ENCODE data around the gene SNX13. TPM values are rescaled to one million over a fixed set of nuclear protein-coding genes. Genes with fewer than 3 reads are reported as not detected.
"Not testable (repeated sequence)": the region's sequence is repeated elsewhere in the genome, so short reads cannot be mapped to it uniquely, and the experiment has no call there.

SNX13 gene
- polyA plus RNA-seq, 2 of the 4 experiments (the other 2 are of a cell fraction): 13.1 to 31.6 TPM

DNA sequence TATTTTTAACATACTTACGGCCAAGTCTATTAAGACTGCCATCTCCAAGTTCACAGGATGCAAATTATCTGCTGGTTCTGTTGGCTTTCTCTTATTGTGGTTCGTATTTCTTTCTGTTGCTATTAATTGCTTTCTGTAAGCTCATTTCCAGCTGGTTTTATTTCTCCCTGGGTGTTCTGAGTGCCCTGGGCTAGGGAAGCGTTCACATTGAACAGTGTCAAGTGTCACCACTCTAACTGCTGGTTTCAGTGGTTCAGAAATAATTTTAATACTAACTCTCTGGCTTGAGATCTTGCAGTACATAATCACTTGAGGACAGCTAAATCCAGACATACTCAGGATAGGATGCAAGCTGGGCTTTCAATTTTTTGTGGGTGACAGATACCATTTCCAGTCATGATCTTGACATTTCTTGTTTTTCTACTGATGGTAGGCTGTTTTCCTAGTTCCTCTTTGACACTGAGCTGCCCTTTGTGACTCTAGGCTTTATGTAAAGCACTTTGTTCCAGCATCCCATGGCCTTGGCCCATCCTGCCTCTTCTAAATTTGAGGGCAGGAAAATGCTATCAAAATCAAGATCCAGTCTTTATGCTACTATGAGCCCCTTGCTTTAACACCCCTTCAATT, 117.6 kb downstream of the SNX13 start:
- no peak overlapping the region for H3K4me3 ChIP-seq
- FAIRE-seq: no peak
- no peak for ATAC-seq
- no peak overlapping the region for H3K27ac ChIP-seq
- H3K4me1 ChIP-seq: no peaks in the 10 kb centered on the region
- POLR2A ChIA-PET: no interaction called here
- CTCF ChIA-PET: interaction anchor here (1.0 kb wide), 1 partner anchor 53 kb away, joined by 4 read pairs; no protein-coding TSS in a partner anchor
- no peak overlapping the region for H3K4me2 ChIP-seq
- TF ChIP-seq KDM1A (IDR thresholded peaks at IDR 0.05; ENCODE audit: low read depth) (no peak), POLR2A (IDR thresholded peaks at IDR 0.05; ENCODE audit: low read length) (no peak), FOXS1 (CRISPR knock-in tag; IDR thresholded peaks at IDR 0.05) (no peak)
- no peak for DNase-seq (ENCODE audit: low read depth in 1 of 2, low spot score in 1 of 2)
- WGBS (ENCODE audit: missing lambda C conversion rate): 92% methylated on average over 3 of the region's 3 CpGs
- no peaks in the 10 kb centered on the region for H3K9me3 ChIP-seq

GRCh38 chr7:17816903-17817302, 123.4 kb downstream of the SNX13 start:
- ChIA-PET CTCF (interaction anchor here (0.8 kb wide), 1 partner anchor 110 kb away, joined by 3 read pairs; no protein-coding TSS in a partner anchor), POLR2A (no interaction called here)
- Histone ChIP-seq H3K4me3 (no peak overlapping the region), H3K4me1 (peaks cover 6% of the 10 kb centered on the region; the same call in 1 of the 3 replicates), H3K27ac (no peak overlapping the region), H3K9me3 (no peaks in the 10 kb centered on the region), H3K4me2 (no peak overlapping the region)
- TF ChIP-seq MAFK (IDR thresholded peaks at IDR 0.05; ENCODE audit: partially characterized antibody) (peak; percentile 23), HOXB13 (CRISPR knock-in tag; IDR thresholded peaks at IDR 0.05; ENCODE audit: low read depth) (no peak)
- WGBS (ENCODE audit: missing lambda C conversion rate): 92% methylated on average over 3 of the region's 3 CpGs
- FAIRE-seq (no peak), DNase-seq (ENCODE audit: low read depth in 1 of 2, low spot score in 1 of 2) (no peak), ATAC-seq (no peak)

GRCh38 chr7:17815318-17815717, 125.0 kb downstream of the SNX13 start:
- H3K9me3 ChIP-seq: 0 out of 3 replicates have a peak, but pooled peaks cover 3% of the 10 kb centered on the region
- ChIA-PET CTCF (no interaction called here), POLR2A (no interaction called here)
- TF ChIP-seq POLR2A (IDR thresholded peaks at IDR 0.05; ENCODE audit: low read length): no peak
- peak; percentile 25 to 33; a peak in 1 of 4 replicates for TF ChIP-seq CEBPB (IDR thresholded peaks at IDR 0.05)
- WGBS (ENCODE audit: missing lambda C conversion rate): 55% methylated on average over 4 of the region's 4 CpGs
- H3K4me1 ChIP-seq: peaks cover 6% of the 10 kb centered on the region; the same call in 1 of the 3 replicates
- H3K4me3 ChIP-seq: no peak overlapping the region
- FAIRE-seq (no peak), ATAC-seq (no peak), DNase-seq (ENCODE audit: low read depth in 1 of 2, low spot score in 1 of 2) (no peak)
- H3K27ac ChIP-seq: no peak overlapping the region
- no peak overlapping the region for H3K4me2 ChIP-seq

GRCh38 chr7:17814058-17814457, 126.2 kb downstream of the SNX13 start:
- TF ChIP-seq, protein P1, sequence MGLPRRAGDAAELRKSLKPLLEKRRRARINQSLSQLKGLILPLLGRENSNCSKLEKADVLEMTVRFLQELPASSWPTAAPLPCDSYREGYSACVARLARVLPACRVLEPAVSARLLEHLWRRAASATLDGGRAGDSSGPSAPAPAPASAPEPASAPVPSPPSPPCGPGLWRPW (IDR thresholded peaks at IDR 0.05): no peak
- TF ChIP-seq CHD2 (IDR thresholded peaks at IDR 0.05; ENCODE audit: low read length, partially characterized antibody) (no peak), PBX3 (IDR thresholded peaks at IDR 0.05) (no peak), KDM5A (IDR thresholded peaks at IDR 0.05) (no peak), RFX5 (IDR thresholded peaks at IDR 0.05) (no peak), RNF2 (IDR thresholded peaks at IDR 0.05; ENCODE audit: borderline replicate concordance, low read depth) (no peak), EHF (CRISPR knock-in tag; IDR thresholded peaks at IDR 0.05) (no peak), EHMT2 (IDR thresholded peaks at IDR 0.05; ENCODE audit: low read depth) (no peak), BCL3 (IDR thresholded peaks at IDR 0.05) (no peak), RARB (CRISPR knock-in tag; IDR thresholded peaks at IDR 0.05) (no peak), NR3C1 (IDR thresholded peaks at IDR 0.05) (no peak), BHLHE40 (IDR thresholded peaks at IDR 0.05; ENCODE audit: low read depth, low read length) (no peak), GATA3 (IDR thresholded peaks at IDR 0.05; ENCODE audit: borderline replicate concordance) (no peak), MAZ (IDR thresholded peaks at IDR 0.05; ENCODE audit: borderline replicate concordance, low read depth, low read length) (no peak)
- TF ChIP-seq, protein P2, sequence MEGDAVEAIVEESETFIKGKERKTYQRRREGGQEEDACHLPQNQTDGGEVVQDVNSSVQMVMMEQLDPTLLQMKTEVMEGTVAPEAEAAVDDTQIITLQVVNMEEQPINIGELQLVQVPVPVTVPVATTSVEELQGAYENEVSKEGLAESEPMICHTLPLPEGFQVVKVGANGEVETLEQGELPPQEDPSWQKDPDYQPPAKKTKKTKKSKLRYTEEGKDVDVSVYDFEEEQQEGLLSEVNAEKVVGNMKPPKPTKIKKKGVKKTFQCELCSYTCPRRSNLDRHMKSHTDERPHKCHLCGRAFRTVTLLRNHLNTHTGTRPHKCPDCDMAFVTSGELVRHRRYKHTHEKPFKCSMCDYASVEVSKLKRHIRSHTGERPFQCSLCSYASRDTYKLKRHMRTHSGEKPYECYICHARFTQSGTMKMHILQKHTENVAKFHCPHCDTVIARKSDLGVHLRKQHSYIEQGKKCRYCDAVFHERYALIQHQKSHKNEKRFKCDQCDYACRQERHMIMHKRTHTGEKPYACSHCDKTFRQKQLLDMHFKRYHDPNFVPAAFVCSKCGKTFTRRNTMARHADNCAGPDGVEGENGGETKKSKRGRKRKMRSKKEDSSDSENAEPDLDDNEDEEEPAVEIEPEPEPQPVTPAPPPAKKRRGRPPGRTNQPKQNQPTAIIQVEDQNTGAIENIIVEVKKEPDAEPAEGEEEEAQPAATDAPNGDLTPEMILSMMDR (IDR thresholded peaks at IDR 0.05): no peak
- TF ChIP-seq, protein P3, sequence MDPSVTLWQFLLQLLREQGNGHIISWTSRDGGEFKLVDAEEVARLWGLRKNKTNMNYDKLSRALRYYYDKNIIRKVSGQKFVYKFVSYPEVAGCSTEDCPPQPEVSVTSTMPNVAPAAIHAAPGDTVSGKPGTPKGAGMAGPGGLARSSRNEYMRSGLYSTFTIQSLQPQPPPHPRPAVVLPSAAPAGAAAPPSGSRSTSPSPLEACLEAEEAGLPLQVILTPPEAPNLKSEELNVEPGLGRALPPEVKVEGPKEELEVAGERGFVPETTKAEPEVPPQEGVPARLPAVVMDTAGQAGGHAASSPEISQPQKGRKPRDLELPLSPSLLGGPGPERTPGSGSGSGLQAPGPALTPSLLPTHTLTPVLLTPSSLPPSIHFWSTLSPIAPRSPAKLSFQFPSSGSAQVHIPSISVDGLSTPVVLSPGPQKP (IDR thresholded peaks at IDR 0.05; ENCODE audit: low read depth, low read length): no peak
- POLR2A ChIA-PET: no interaction called here
- Histone ChIP-seq H3K4me3 (no peak overlapping the region), H3K4me1 (peaks cover 6% of the 10 kb centered on the region; the same call in 1 of the 3 replicates), H3K27ac (no peak overlapping the region), H3K4me2 (no peak overlapping the region), H3K9me3 (0 out of 3 replicates have a peak, but pooled peaks cover 3% of the 10 kb centered on the region)
- ATAC-seq (no peak), DNase-seq (ENCODE audit: low read depth in 1 of 2, low spot score in 1 of 2) (no peak), FAIRE-seq (no peak)
- CTCF ChIA-PET: interaction anchor here (0.7 to 0.9 kb wide), 2 partner anchors 23 to 45 kb away, joined by 3 read pairs; no protein-coding TSS in a partner anchor
- 84% methylated on average over 1 of the region's 1 CpG for WGBS (ENCODE audit: missing lambda C conversion rate)

GRCh38 chr7:17809215-17809614, 131.1 kb downstream of the SNX13 start:
- FAIRE-seq; H3K27ac ChIP-seq; ATAC-seq; DNase-seq (ENCODE audit: low read depth in 1 of 2, low spot score in 1 of 2); H3K4me1 ChIP-seq; H3K4me2 ChIP-seq; H3K9me3 ChIP-seq; POLR2A ChIA-PET; H3K4me3 ChIP-seq: not testable (repeated sequence)
- CTCF ChIA-PET: interaction anchor here (0.7 kb wide), 1 partner anchor 312 kb away, joined by 4 read pairs; no protein-coding TSS in a partner anchor

All from A549 (cell line).